Osteoblast (primary cell): ENCODE data around the gene ATXN7L1. TPM values are rescaled to one million over a fixed set of nuclear protein-coding genes. Genes with fewer than 3 reads are reported as not detected.

Source experiments
- DNase-seq: peaks from one replicate; pipeline ENCODE4 v3.0.0; 2011; ENCODE audit warnings: low spot score, mixed read lengths; ENCODE audit not compliant: insufficient read length; ENCODE audit errors: missing footprints
- H2AFZ ChIP-seq: 2 replicates; pipeline ENCODE4 v1.6.0; 2011; ENCODE audit warnings: mild to moderate bottlenecking, low read length
- H3K27ac ChIP-seq: 2 replicates; pipeline ENCODE4 v1.5.1; 2011; ENCODE audit warnings: mild to moderate bottlenecking, low read depth, low read length, moderate library complexity
- H3K27me3 ChIP-seq: 2 replicates; pipeline ENCODE4 v1.6.0; 2012; ENCODE audit warnings: mild to moderate bottlenecking, control low read depth, inconsistent platforms, low read length, moderate library complexity; ENCODE audit not compliant: insufficient read depth
- H3K36me3 ChIP-seq: 2 replicates; pipeline ENCODE4 v1.5.1; 2011; ENCODE audit warnings: mild to moderate bottlenecking, low read length, control low read depth, moderate library complexity; ENCODE audit not compliant: insufficient read depth
- H3K4me1 ChIP-seq: 2 replicates; pipeline ENCODE4 v1.5.1; 2011; ENCODE audit warnings: mild to moderate bottlenecking, low read length, control low read depth, moderate library complexity; ENCODE audit not compliant: insufficient read depth
- H3K4me2 ChIP-seq: 2 replicates; pipeline ENCODE4 v1.6.0; 2011; ENCODE audit warnings: mild to moderate bottlenecking, low read length; ENCODE audit not compliant: insufficient read depth
- H3K4me3 ChIP-seq: fragments of 200-600 bp; sonication (generic); 3 replicates; pipeline ENCODE4 v1.5.1; 2012; ENCODE audit warnings: mild to moderate bottlenecking, low read length, inconsistent platforms; ENCODE audit not compliant: insufficient read depth
- H3K79me2 ChIP-seq: 2 replicates; pipeline ENCODE4 v1.6.0; 2012; ENCODE audit warnings: mild to moderate bottlenecking, low read length, control low read depth, inconsistent platforms; ENCODE audit not compliant: insufficient read depth
- H3K9me3 ChIP-seq: 2 replicates; pipeline ENCODE4 v1.5.1; 2011; ENCODE audit warnings: low read depth, low read length, control low read depth
- H4K20me1 ChIP-seq: 2 replicates; pipeline ENCODE4 v1.6.0; 2012; ENCODE audit warnings: mild to moderate bottlenecking, low read length, control low read depth; ENCODE audit not compliant: insufficient read depth
- total RNA-seq: library from RNA; depleted of rRNA; stranded (reverse); fragments of >200 nt; gene quantifications from 2 replicates; pipeline ENCODE4 v1.2.3, GENCODE V29; 2012
- TF ChIP-seq, protein P1 (sequence below): IDR thresholded peaks from 2 replicates; pipeline ENCODE4 v1.5.1; 2011; ENCODE audit warnings: mild to moderate bottlenecking, low read depth, low read length, moderate library complexity; ENCODE audit errors: extremely low read depth

ATXN7L1 gene
- total RNA-seq, 1 donor = 9.0 TPM

DNA sequence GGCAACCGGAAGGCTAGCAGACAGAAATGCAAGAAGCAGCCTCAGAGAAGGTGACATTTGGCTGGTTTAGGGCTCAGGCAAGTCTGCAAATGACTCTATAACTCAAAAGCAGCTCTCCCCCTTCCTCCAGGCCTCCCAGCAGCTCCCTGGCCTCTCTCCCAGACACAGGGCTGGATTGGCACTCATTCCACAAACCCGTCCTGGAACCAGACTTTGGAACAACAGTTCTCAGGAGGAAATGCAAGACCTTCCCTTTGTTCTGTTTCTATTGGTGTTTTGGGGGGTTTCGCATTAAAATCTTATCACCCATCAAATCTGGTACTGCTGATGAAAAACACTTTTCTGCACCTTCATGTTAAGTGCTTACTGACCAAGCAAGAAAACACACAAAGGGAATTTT is 254.8 kb downstream of the ATXN7L1 start:
- peaks cover 6% of the 10 kb centered on the region for H3K4me1 ChIP-seq
- no peak overlapping the region for H3K27ac ChIP-seq
- no peaks in the 10 kb centered on the region for H3K36me3 ChIP-seq
- TF ChIP-seq, protein P1, sequence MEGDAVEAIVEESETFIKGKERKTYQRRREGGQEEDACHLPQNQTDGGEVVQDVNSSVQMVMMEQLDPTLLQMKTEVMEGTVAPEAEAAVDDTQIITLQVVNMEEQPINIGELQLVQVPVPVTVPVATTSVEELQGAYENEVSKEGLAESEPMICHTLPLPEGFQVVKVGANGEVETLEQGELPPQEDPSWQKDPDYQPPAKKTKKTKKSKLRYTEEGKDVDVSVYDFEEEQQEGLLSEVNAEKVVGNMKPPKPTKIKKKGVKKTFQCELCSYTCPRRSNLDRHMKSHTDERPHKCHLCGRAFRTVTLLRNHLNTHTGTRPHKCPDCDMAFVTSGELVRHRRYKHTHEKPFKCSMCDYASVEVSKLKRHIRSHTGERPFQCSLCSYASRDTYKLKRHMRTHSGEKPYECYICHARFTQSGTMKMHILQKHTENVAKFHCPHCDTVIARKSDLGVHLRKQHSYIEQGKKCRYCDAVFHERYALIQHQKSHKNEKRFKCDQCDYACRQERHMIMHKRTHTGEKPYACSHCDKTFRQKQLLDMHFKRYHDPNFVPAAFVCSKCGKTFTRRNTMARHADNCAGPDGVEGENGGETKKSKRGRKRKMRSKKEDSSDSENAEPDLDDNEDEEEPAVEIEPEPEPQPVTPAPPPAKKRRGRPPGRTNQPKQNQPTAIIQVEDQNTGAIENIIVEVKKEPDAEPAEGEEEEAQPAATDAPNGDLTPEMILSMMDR = no peak
- no peaks in the 10 kb centered on the region for H3K27me3 ChIP-seq
- no peak overlapping the region for H3K4me2 ChIP-seq
- no peak overlapping the region for H2AFZ ChIP-seq
- no peak overlapping the region for H3K4me3 ChIP-seq
- peaks cover 4% of the 10 kb centered on the region for H4K20me1 ChIP-seq
- no peaks in the 10 kb centered on the region for H3K79me2 ChIP-seq
- H3K9me3 ChIP-seq = no peaks in the 10 kb centered on the region
- peak; percentile 86 for DNase-seq

DNA sequence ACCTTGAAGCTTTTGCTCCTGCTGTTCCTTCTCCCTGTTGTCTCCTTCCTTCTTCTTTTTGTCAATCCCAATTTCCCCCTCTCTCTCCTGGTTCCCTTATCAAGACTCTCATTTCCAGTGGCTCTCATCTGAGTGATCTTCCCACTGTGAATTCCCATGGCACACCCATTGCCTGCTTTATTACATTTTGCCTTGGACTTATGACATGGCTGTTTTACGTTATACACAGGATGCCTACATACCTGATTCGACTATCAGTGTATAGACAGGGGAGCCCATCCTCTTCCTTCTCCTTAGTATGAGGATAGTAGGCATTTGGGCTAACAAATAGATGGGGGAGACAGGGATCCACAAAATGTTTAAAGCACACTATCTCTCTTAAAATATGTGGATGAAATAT is 255.2 kb downstream of the ATXN7L1 start:
- H3K36me3 ChIP-seq = no peaks in the 10 kb centered on the region
- H4K20me1 ChIP-seq = peaks cover 4% of the 10 kb centered on the region
- H3K27me3 ChIP-seq = no peaks in the 10 kb centered on the region
- no peak overlapping the region for H2AFZ ChIP-seq
- no peak overlapping the region for H3K4me2 ChIP-seq
- TF ChIP-seq, protein P1 = no peak
- no peak for DNase-seq
- peaks cover 6% of the 10 kb centered on the region for H3K4me1 ChIP-seq
- H3K9me3 ChIP-seq = no peaks in the 10 kb centered on the region
- no peak overlapping the region for H3K4me3 ChIP-seq
- no peaks in the 10 kb centered on the region for H3K79me2 ChIP-seq
- no peak overlapping the region for H3K27ac ChIP-seq

GRCh38 chr7:105619590-105619989 is 256.8 kb downstream of the ATXN7L1 start:
- Histone ChIP-seq H3K27me3 (no peaks in the 10 kb centered on the region), H4K20me1 (peaks cover 4% of the 10 kb centered on the region), H3K9me3 (no peaks in the 10 kb centered on the region), H3K4me1 (peaks cover 6% of the 10 kb centered on the region), H3K27ac (no peak overlapping the region), H2AFZ (no peak overlapping the region), H3K79me2 (no peaks in the 10 kb centered on the region), H3K36me3 (no peaks in the 10 kb centered on the region), H3K4me2 (no peak overlapping the region), H3K4me3 (no peak overlapping the region)
- TF ChIP-seq, protein P1 = no peak
- DNase-seq = no peak

GRCh38 chr7:105618016-105618296 is 258.4 kb downstream of the ATXN7L1 start:
- peaks cover 4% of the 10 kb centered on the region for H4K20me1 ChIP-seq
- no peaks in the 10 kb centered on the region for H3K79me2 ChIP-seq
- H2AFZ ChIP-seq = no peak overlapping the region
- peaks cover 4% of the 10 kb centered on the region for H3K36me3 ChIP-seq
- no peaks in the 10 kb centered on the region for H3K27me3 ChIP-seq
- H3K4me2 ChIP-seq = no peak overlapping the region
- no peak overlapping the region for H3K4me3 ChIP-seq
- TF ChIP-seq, protein P1 = no peak
- no peaks in the 10 kb centered on the region for H3K9me3 ChIP-seq
- no peak overlapping the region for H3K27ac ChIP-seq
- DNase-seq = no peak
- H3K4me1 ChIP-seq = peaks cover 6% of the 10 kb centered on the region
